DLD1 (cell line): Measurements from ENCODE around the gene SLC25A18.
"Not testable (repeated sequence)": the region's sequence is repeated elsewhere in the genome, so short reads cannot be mapped to it uniquely, and the experiment has no call there.

Experiments
- in situ Hi-C: cut with HindIII; loops from 2 replicates; pipeline ENCODE4 v1.10.0; 2017; ENCODE audit warnings: low sequenced_read_pairs

Gene SLC25A18, protein sequence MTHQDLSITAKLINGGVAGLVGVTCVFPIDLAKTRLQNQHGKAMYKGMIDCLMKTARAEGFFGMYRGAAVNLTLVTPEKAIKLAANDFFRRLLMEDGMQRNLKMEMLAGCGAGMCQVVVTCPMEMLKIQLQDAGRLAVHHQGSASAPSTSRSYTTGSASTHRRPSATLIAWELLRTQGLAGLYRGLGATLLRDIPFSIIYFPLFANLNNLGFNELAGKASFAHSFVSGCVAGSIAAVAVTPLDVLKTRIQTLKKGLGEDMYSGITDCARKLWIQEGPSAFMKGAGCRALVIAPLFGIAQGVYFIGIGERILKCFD

DNA sequence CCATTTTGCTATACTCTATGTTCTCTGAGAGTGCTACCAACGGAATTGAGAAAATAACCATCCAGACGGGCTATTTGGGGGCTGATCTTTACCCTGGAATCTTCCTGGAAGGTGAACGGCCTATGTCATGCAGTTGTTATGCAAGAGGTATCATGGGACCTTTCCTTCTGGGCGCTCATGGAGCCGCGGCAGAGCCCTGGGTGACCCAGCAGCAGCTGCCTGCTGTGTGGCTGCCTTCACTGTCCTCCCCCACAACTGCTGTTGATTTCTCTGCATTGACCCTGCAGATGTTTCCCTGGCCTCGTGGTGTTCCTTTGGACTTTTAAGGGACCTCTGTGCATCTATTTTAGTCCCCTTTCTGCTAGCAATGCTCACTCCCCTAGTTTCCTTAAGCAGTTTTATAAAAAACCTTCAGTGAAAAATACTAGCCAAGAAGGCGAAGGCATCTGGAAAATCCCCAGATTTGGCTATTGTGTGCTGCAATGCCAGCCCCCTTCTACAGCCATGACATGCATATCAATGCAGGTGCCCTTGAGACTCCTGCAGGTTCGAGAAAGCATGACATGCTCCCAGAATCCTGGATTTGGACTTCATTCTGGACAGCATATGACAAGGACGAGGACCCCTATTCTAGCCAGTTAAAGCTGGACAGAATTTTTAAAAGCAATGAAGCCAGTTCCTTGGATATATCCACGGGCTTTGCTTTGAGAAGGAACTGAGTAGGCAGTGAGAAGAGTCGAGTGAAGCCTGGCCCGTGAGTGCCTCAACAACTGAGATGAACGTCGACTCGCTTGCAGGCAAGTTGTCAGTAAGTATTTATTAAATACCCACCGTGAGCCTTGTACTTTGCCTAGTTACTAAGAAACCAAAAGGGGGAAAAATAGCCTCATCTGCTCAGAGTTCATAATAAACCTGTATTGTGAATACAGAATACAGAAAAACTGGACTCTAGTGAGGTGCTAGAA is at the start of gene SLC25A18:
Gene SLC25A18, plus strand, starts transcription at position 593 of the 965 bp plus-strand sequence. CDS start 16,447 bp downstream, outside the sequence.
- in situ Hi-C loops, result no loop called here

DNA sequence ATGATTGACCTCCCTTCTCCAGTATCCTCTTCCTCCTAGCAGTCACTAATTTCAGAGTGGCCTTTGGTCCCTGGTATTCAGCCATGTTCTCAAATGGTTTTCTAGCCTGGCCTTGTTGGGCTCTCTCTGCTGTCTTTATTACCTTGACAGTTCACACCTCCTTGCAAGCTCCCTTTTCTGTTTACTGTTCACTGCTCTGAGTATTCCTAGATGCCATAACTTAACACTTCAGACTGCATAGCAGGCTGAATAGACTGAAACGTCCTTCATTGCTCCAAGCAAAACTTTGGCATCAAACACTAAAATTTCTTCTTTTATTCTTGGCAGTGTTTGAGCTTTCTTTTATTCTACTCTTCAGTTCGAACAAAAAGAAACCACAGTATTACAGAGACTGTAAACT is 49.7 kb upstream of the SLC25A18 start:
- in situ Hi-C loops, result no loop called here

DNA sequence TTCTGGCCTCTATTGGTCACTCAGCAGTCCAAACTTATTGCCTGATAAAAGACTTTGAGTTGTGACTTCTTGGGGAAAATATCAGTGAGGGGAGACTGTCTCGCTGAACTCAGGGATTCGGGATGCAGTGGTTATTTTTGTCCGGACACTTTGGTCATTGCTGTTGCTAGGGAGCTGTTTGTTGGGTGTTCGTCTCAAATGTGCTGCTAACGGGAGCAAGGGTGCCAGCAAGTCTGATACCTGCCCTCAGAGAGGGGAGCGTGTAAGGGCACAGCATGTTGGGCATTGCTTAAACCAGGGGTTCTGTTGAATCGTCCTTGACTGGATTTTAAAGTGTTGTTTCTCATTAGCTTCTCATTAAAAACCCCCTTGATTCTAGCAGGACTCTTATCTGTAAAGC is 49.2 kb upstream of the SLC25A18 start:
- in situ Hi-C loops, result no loop called here

DNA sequence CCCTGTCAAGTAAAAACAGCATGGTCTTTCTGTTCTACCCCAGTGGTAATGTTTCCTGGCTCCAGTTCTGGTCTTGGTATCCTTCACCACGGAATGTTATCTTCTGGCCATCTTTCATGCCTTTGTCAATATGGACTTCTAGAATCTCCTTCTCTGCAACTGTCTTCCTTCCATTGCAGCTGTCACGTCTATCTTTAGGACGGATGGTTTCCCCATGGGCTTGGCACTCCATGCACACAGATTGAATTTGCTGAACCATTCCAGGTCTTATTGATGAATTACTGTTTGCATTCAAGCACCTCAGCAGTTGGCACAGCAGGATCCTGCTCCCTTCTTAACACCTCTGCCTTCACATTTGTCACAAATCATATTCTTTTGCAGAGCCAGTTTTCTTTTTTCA is 44.9 kb upstream of the SLC25A18 start:
- in situ Hi-C loops, result no loop called here

DNA sequence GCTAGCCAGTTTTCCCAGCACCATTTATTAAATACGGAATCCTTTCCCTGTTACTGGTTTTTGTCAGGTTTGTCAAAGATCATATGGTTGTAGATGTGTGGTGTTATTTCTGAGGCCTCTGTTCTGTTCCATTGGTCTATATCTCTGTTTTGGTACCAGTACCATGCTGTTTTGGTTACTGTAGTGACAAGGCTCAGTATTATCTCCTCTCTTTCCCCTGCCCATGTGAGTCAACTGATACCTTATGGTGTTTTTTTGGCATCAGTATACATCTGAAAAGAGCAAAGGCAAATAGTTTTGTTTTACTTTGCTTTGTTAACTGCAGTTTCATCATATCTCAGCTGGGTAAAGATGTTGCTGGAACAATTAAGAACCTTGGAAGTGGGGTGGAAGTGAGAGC is 41.3 kb upstream of the SLC25A18 start:
- in situ Hi-C loops, result not testable (repeated sequence)

DNA sequence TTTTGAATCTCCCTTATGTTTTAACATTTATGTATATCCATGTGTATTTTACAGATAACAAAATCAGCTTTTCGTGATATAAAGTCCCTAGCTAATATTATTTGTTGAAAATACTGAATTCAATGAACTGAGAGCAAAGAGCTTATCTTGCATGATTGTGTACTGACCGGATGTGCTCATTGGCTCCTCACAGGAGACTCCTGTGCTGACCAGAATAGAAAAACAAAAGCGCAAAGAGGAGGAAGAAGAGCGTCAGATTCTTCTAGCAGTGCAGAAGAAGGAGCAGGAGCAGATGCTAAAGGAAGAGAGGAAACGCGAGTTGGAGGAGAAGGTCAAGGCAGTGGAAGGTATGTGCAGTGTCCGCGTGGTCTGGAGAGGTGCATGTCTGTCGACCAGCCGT is 39.4 kb upstream of the SLC25A18 start:
- in situ Hi-C loops, result no loop called here

DNA sequence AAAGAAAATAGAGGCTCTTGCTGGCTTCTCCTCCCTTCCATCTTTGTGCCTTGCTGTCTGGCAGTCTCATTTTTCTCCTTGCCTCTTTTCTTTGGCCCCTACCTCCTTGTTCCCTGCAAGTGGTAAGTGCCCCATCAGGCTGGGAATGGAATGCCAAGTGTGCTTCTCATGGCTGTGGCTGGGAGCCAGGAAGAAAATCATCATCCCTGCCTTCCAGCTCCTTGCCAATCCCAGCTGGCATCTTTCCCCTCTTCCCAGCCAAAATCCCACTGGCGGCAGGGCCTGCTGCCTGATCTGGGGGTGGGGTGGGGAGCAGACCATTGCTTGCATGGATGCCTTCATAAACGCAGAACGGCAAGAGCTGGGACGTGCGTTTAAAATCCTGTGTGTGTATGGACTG is 27.0 kb upstream of the SLC25A18 start:
- in situ Hi-C loops, result no loop called here

DNA sequence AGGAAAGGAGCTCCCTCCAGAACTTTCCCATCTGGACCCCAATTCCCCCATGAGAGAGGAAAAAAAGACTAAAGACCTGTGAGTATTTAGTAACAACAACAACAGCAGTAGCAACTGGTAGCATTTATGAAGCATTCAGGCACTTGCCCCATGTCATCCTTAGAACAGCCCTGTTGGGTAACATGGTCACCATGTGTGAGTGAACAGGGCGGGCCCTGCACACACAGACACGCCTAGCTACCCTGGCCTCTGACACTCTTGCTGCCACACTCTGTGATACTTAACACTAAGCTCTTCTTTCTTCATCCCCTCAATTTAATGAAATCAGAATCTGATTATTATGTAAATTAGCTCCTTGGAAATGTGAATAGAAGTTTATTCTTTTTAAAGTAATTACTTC is 26.1 kb upstream of the SLC25A18 start:
- in situ Hi-C loops, result no loop called here

DNA sequence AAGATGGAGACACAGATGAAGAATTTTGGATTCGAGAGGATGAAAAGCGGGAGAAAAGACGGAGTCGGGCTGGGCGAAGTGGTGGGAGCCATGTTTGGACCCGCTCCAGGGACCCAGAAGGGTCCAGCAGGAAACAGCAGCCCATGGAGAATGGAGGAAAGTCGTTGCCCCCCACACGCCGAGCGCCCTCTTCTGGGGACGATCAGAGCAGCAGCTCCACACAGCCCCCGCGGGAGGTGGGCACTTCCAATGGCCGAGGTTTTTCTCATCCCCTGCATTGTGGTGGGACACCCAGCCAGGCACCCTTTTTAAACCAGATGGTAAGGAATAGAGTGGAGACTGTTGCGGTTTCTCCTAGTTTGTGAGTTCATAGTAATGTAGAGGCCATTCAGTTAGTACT is 22.8 kb upstream of the SLC25A18 start:
- in situ Hi-C loops, result no loop called here

DNA sequence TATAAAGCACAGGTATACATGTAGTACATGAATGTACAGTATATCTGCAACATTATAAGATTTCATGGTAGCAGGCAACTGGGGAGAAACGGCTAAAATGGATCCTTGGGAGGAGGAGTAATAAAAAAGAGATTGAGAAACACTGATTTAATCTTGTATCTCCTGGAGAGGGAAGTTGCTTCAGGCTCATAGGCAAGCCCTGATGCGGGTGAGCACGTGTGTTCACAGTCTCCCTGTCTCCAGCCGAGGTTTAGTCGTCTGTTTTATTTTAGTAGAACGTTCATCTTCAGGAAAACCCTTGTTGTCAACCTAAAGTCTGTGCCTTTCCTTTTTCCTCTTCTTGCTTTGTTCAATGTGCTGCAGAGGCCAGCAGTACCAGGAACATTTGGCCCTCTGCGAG is 21.8 kb upstream of the SLC25A18 start:
- in situ Hi-C loops, result no loop called here

DNA sequence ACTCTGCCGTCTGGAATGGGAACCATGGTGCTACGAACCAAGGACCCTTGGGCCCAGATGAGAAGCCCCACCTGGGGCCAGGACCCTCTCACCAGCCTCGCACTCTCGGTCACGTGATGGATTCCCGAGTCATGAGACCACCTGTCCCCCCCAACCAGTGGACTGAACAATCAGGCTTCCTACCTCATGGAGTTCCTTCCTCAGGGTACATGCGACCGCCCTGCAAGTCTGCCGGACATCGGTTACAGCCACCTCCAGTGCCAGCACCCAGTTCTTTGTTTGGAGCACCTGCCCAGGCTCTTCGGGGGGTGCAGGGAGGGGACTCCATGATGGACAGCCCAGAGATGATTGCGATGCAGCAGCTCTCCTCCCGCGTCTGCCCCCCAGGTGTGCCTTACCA is 20.8 kb upstream of the SLC25A18 start:
- in situ Hi-C loops, result no loop called here

DNA sequence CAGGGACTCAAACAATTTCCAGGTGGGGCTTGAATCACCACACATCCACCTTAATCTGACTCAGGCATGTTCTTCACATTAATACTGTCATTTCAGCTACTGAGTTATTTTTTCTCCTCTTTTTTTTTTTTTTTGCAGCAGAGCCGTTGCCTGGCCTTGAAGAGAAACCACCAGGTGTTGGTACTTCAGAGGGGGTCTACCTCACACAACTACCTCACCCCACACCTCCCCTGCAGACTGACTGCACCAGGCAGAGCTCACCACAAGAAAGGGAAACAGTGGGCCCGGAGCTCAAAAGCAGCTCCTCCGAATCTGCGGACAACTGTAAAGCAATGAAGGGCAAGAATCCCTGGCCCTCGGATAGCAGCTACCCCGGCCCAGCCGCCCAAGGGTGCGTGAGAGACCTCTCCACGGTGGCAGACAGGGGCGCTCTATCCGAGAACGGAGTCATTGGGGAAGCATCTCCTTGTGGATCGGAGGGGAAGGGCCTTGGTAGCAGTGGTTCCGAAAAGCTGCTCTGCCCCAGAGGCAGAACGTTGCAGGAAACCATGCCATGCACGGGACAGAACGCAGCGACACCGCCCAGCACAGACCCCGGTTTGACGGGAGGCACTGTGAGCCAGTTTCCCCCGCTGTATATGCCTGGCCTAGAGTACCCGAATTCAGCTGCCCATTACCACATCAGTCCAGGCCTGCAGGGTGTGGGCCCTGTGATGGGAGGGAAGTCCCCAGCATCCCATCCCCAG is 15.1 kb upstream of the SLC25A18 start:
- in situ Hi-C loops, result no loop called here

DNA sequence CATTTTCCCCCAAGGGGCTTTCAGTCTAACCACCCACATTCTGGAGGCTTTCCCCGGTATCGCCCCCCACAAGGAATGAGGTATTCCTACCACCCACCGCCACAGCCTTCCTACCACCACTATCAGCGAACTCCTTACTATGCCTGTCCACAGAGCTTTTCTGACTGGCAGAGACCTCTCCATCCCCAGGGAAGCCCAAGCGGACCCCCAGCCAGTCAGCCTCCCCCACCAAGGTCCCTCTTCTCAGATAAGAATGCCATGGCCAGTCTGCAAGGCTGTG is 14.6 kb upstream of the SLC25A18 start:
- in situ Hi-C loops, result no loop called here

DNA sequence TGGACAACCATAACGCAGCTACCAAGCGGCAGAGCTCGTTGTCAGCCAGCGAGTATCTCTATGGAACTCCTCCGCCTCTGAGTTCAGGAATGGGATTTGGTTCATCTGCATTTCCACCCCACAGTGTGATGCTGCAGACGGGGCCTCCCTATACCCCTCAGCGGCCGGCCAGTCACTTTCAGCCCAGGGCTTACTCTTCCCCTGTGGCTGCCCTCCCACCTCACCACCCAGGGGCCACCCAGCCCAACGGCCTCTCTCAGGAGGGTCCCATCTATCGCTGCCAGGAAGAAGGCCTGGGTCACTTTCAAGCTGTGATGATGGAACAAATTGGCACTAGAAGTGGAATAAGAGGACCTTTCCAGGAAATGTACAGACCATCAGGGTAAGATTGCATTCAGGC is 14.1 kb upstream of the SLC25A18 start:
- in situ Hi-C loops, result no loop called here

DNA sequence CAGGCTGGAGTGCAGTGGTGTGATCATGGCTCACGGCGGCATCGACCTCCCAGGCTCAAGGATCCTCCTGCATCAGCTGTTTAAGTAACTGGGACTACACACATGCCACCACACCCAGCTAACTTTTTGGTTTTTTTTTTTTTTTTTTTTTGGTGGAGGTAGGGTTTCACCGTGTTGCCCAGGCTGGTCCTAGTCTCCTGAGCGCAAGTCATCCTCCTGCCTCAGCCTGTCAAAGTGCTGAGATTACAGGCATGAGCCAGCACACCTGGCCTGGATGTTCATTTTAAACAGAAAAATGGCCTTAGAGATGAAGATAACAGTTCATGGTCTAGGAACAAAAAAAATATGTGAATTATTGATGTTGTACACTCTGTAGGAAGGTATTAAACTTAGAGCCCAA is 13.6 kb upstream of the SLC25A18 start:
- in situ Hi-C loops, result no loop called here

DNA sequence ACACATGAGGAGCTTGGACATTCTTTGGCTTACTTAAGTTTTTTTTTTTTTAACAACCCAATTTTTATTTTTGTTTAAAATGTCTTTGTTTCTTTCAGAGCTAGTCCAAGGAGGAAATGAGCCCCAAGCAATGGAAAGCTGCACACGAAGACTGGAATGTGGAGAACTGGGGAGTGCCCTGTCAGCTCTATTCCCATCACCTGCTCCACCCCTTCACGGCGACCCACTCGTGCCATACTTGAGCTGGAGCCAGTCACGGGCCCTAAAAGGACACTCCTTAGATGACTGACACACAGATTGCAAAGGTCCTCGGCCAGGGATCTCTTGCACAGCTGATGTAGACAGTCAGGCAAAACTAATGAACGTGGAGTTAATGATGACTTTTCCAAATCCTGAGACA is 10.6 kb upstream of the SLC25A18 start:
- in situ Hi-C loops, result no loop called here

DNA sequence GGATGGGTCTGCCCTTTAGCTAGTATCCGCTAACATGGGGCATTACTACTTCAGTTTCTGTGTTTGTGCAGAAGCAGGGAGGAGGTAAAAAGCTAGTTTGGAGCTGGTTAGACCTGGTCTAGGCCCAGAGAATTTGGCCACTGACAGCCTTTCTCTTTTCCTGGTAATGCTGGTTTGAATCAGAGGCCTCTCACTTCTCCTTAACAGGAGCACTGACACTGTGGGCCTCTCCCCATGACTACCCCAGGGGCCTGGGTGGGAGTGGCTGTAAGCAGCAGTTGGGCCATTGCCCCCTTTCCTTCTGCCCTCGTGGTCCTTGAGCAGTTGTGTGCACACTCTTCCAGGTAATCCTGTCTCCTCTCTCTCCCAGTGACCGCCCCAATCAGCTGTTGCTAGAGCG is 8.5 kb upstream of the SLC25A18 start:
- in situ Hi-C loops, result no loop called here

DNA sequence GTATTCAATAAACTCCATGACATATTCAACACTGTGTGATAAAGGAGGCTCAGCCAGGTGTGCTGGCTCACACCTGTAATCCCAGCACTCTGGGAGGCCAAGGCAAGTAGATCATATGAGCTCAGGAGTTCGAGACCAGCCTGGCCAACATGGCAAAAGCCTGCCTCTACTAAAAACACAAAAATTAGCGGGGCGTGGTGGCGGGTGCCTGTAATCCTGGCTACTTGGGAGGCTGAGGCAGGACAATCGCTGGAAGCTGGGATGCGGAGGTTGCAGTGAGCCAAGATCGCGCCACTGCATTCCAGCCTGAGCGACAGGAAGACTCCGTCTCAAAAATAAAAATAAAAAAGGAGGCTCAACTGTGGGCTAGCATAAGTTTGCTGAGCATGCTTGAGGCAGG is 4.1 kb upstream of the SLC25A18 start:
- in situ Hi-C loops, result no loop called here

DNA sequence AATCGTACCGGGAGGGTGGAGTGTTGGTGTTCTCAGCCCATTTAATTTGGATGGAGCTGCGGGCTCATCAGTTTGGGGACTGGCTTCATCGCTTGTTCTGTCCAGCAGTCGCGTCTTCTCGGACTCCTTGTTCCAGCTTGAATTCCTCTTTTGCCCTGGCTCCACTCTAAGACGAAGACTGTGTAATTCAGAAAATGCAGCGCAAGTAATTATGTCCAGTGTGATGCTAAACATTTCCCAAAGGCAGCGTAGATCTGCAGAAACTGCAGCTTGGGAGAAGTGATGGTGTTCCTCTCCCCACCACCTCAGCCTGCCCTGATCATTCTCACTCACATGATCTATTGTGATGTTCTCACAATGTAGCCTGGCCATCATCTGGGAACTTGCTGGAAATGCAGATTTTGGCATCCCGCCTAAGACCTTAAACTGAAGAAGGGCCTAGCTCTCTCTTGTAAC is 666 bp downstream of the SLC25A18 start:
- in situ Hi-C loops, result no loop called here

DNA sequence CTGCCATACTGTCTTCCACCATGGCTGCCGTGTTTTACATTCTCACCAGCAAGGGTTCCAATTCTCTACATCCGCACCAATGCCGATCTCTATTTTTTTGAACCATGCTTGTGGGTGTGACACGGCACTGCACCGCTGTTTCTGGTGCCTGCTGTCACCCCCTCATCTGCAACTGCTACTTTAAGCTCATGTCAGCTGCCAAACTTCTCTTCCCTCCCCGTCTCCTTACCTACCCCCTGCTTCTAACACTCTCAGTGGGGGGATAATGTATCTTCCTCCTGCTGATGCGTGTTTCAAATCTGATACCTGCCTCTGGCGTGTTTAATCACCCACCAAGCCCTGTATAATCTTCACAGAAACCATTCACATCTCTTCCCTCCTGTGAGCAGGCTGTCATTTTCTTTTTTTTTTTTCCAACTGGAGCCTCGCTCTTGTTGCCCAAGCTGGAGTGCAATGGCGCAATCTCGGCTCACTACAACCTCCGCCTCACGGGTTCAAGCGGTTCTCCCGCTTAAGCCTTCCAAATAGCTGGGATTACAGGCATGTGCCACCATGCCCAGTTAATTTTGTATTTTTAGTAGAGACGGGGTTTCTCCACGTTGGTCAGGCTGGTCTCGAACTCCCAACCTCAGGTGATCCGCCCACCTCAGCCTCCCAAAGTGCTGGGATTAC is 2.9 kb downstream of the SLC25A18 start:
- in situ Hi-C loops, result not testable (repeated sequence)

DNA sequence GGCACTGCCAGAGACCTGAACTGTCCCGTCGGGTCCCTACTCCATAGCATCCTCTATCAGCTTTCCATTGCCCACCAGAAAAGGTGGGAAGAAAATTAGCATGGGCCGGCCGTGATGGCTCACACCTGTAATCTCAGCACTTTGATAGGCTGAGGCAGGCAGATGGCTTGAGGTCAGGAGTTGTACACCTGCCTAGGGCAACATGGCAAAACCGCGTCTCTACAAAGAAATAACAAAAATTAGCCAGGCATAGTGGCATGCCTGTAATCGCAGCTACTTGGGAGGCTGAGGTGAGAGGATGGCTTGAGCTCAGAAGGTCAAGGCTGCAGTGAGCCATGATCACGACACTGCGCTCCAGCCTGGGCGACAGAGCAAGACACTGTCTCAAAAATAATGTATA is 3.5 kb downstream of the SLC25A18 start:
- in situ Hi-C loops, result no loop called here
